Measurements from ENCODE around the gene ASB3.
"Not testable (repeated sequence)": the region's sequence is repeated elsewhere in the genome, so short reads cannot be mapped to it uniquely, and the experiment has no call there.

DNA sequence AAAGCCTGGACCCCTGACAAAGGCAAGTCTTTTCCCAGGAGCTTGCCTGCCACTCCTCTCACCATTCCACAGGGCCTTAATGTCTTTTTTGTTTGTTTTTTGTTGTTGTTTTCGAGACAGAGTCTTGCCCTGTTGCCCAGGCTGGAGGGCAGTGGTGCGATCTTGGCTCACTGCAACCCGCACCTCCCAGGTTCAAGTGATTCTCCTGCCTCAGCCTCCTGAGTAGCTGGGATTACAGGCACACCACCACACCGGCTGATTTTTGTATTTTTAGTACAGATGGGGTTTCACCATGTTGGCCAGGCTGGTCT, 43.2 kb upstream of the ASB3 start:
- not testable (repeated sequence) for TF ChIP-seq POLR2A (IDR thresholded peaks at IDR 0.05)
- TF ChIP-seq, protein P1, sequence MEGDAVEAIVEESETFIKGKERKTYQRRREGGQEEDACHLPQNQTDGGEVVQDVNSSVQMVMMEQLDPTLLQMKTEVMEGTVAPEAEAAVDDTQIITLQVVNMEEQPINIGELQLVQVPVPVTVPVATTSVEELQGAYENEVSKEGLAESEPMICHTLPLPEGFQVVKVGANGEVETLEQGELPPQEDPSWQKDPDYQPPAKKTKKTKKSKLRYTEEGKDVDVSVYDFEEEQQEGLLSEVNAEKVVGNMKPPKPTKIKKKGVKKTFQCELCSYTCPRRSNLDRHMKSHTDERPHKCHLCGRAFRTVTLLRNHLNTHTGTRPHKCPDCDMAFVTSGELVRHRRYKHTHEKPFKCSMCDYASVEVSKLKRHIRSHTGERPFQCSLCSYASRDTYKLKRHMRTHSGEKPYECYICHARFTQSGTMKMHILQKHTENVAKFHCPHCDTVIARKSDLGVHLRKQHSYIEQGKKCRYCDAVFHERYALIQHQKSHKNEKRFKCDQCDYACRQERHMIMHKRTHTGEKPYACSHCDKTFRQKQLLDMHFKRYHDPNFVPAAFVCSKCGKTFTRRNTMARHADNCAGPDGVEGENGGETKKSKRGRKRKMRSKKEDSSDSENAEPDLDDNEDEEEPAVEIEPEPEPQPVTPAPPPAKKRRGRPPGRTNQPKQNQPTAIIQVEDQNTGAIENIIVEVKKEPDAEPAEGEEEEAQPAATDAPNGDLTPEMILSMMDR (IDR thresholded peaks at IDR 0.05): not testable (repeated sequence)
